Measurements from ENCODE around the gene PHIP. TPM values are rescaled to one million over a fixed set of nuclear protein-coding genes. Genes with fewer than 3 reads are reported as not detected.

Gene PHIP
- total and polyA plus RNA-seq, 2 donors (not counting 3 experiments of a cell fraction or from before 2014, with no cell fraction given), result 3.5 to 28.4 TPM

- intact Hi-C loops (cut with micrococcal nuclease) (no loop called here), dilution Hi-C loops (cut with MboI; ENCODE audit: extremely low pct_ligation_motif_present, low sequenced_read_pairs) (no loop called here)
- Histone ChIP-seq H3K36me3 (ENCODE audit: control insufficient read depth in 2 of 2, extremely low read depth in 1 of 2, insufficient read depth in 2 of 2, low read length in 2 of 2) (peaks cover 12 to 28% of the 10 kb centered on the region in 2 experiments), H3K4me3 (replicated peaks in 1 of 3; ENCODE audit: insufficient read depth in 1 of 3, low read depth in 1 of 3, low read length in 3 of 3) (no peak overlapping the region), H3K9me3 (replicated peaks; ENCODE audit: control insufficient read depth, insufficient read depth, low read length) (no peaks in the 10 kb centered on the region), H3K27ac (ENCODE audit: insufficient read depth, low read depth, low read length) (no peak overlapping the region), H3K9ac (replicated peaks; ENCODE audit: extremely low read depth, insufficient read depth, low read length) (no peak overlapping the region), H2AFZ (ENCODE audit: low read depth, low read length) (no peak overlapping the region), H3K9me1 (replicated peaks; ENCODE audit: control insufficient read depth, extremely low read depth, insufficient read depth, low read length) (no peaks in the 10 kb centered on the region), H3K4me2 (ENCODE audit: insufficient read depth, low read length) (no peak overlapping the region), H3K4me1 (ENCODE audit: control insufficient read depth, extremely low read depth, insufficient read depth, low read length) (no peaks in the 10 kb centered on the region), H4K20me1 (replicated peaks; ENCODE audit: control insufficient read depth, extremely low read depth, insufficient read depth, low read length) (no peaks in the 10 kb centered on the region), H3K27me3 (ENCODE audit: control insufficient read depth in 2 of 2, insufficient read depth in 2 of 2, low read length in 2 of 2) (no peaks in the 10 kb centered on the region), H3K79me2 (ENCODE audit: control insufficient read depth, insufficient read depth, low read length) (no peaks in the 10 kb centered on the region)
- TF ChIP-seq GATA2 (IDR thresholded peaks at IDR 0.05; ENCODE audit: insufficient read depth, insufficient read length, low read depth, low read length), result no peak
- TF ChIP-seq POLR2A (IDR thresholded peaks at IDR 0.05; ENCODE audit: low read depth, low read length), result no peak
- ChIA-PET POLR2A (no interaction called here), CTCF (interaction anchor here (1.2 kb wide), 1 partner anchor 25 kb away, joined by 4 read pairs; no protein-coding TSS in a partner anchor)
- BruUV-seq (replicated peaks), result no TSS peak
- DNase-seq (ENCODE audit: low read depth, low spot score) (no peak), FAIRE-seq (no peak)
Measured at GRCh38 chr6:78993955-78994354, 84.1 kb downstream of the PHIP start.

GRCh38 chr6:78989191-78989590 lies 88.9 kb downstream of the PHIP start:
- peaks cover 6 to 25% of the 10 kb centered on the region in 2 experiments for H3K36me3 ChIP-seq (ENCODE audit: control insufficient read depth in 2 of 2, extremely low read depth in 1 of 2, insufficient read depth in 2 of 2, low read length in 2 of 2)
- no peak overlapping the region for H3K27ac ChIP-seq (ENCODE audit: insufficient read depth, low read depth, low read length)
- H3K4me2 ChIP-seq (ENCODE audit: insufficient read depth, low read length), result no peak overlapping the region
- no peak for FAIRE-seq
- ChIA-PET CTCF (no interaction called here), POLR2A (no interaction called here)
- intact Hi-C loops (cut with micrococcal nuclease) (no loop called here), dilution Hi-C loops (cut with MboI; ENCODE audit: extremely low pct_ligation_motif_present, low sequenced_read_pairs) (no loop called here)
- BruUV-seq (replicated peaks), result no TSS peak
- H2AFZ ChIP-seq (ENCODE audit: low read depth, low read length), result no peak overlapping the region
- H3K79me2 ChIP-seq (ENCODE audit: control insufficient read depth, insufficient read depth, low read length), result no peaks in the 10 kb centered on the region
- TF ChIP-seq POLR2A (IDR thresholded peaks at IDR 0.05; ENCODE audit: low read depth, low read length) (no peak), GATA2 (IDR thresholded peaks at IDR 0.05; ENCODE audit: insufficient read depth, insufficient read length, low read depth, low read length) (no peak), CTCF (IDR thresholded peaks at IDR 0.05; ENCODE audit: extremely low read depth in 1 of 2, insufficient read depth in 1 of 2, low read depth in 1 of 2, low read length in 2 of 2) (no peak), JUN (IDR thresholded peaks at IDR 0.05; ENCODE audit: borderline replicate concordance, insufficient read depth, insufficient read length, low read depth) (no peak), FOS (IDR thresholded peaks at IDR 0.05; ENCODE audit: borderline replicate concordance, insufficient read depth, low read length) (no peak), MAX (IDR thresholded peaks at IDR 0.05; ENCODE audit: insufficient read depth, insufficient read length) (no peak), MYC (IDR thresholded peaks at IDR 0.05; ENCODE audit: low read depth, low read length) (no peak), EZH2 (IDR thresholded peaks at IDR 0.05; ENCODE audit: borderline replicate concordance, low read depth, low read length, severe bottlenecking) (no peak), POLR2AphosphoS5 (IDR thresholded peaks at IDR 0.05; ENCODE audit: insufficient read depth, low read depth, low read length) (no peak)
- no peak overlapping the region for H3K9ac ChIP-seq (replicated peaks; ENCODE audit: extremely low read depth, insufficient read depth, low read length)
- no peaks in the 10 kb centered on the region for H3K9me1 ChIP-seq (replicated peaks; ENCODE audit: control insufficient read depth, extremely low read depth, insufficient read depth, low read length)
- H3K4me3 ChIP-seq (replicated peaks in 1 of 3; ENCODE audit: insufficient read depth in 1 of 3, low read depth in 1 of 3, low read length in 3 of 3), result no peak overlapping the region
- H3K27me3 ChIP-seq (ENCODE audit: control insufficient read depth in 2 of 2, insufficient read depth in 2 of 2, low read length in 2 of 2), result no peaks in the 10 kb centered on the region
- H3K9me3 ChIP-seq (replicated peaks; ENCODE audit: control insufficient read depth, insufficient read depth, low read length), result no peaks in the 10 kb centered on the region
- H3K4me1 ChIP-seq (ENCODE audit: control insufficient read depth, extremely low read depth, insufficient read depth, low read length), result no peaks in the 10 kb centered on the region
- no peaks in the 10 kb centered on the region for H4K20me1 ChIP-seq (replicated peaks; ENCODE audit: control insufficient read depth, extremely low read depth, insufficient read depth, low read length)
- DNase-seq (ENCODE audit: low read depth, low spot score), result no peak

Measured in endothelial cell of umbilical vein (primary cell).